PC-9 (cell line): ENCODE measurements around the gene RASL10B. TPM values are rescaled to one million over a fixed set of nuclear protein-coding genes. Genes with fewer than 3 reads are reported as not detected.

Source experiments
- BruUV-seq: library from RNA; stranded (reverse); fragments of 400-500 nt; replicated peaks from 2 replicates; lab custom pipeline; 2021; lab: Mats Ljungman, UMichigan
- CTCF ChIA-PET: fragments of 300-600 bp; sonication (Branson Sonifier 250); formaldehyde crosslinking; loops from one replicate; lab custom pipeline; 2022; ENCODE audit warnings: antibody characterized with exemption; lab: Charles Lee
- POLR2A ChIA-PET: fragments of 300-600 bp; sonication (Branson Sonifier 250); formaldehyde crosslinking; loops from one replicate; lab custom pipeline; 2022; ENCODE audit warnings: antibody characterized with exemption; ENCODE audit not compliant: unreplicated experiment; lab: Charles Lee
- DNase-seq, 2 experiments: peaks; one replicate each; pipeline versions ENCODE4 v3.0.0 to v3.0.0-alpha.2; 2015 to 2022; ENCODE audit warnings: mixed read lengths in 1 of 2
- H2AFZ ChIP-seq: fragments of 200-600 bp; sonication (generic); 2 replicates; pipeline ENCODE4 v1.8.1; 2017; ENCODE audit warnings: antibody characterized with exemption
- H3F3A ChIP-seq: fragments of 200-600 bp; sonication (generic); 2 replicates; pipeline ENCODE4 v1.8.1; 2017; ENCODE audit warnings: antibody characterized with exemption, mild to moderate bottlenecking, low read depth; ENCODE audit not compliant: insufficient read depth
- H3K27ac ChIP-seq: fragments of 200-600 bp; sonication (generic); 2 replicates; pipeline ENCODE4 v1.6.1; 2016; ENCODE audit warnings: mixed run types
- H3K27me3 ChIP-seq: fragments of 200-600 bp; sonication (generic); 2 replicates; pipeline ENCODE4 v1.6.1; 2016; ENCODE audit warnings: low read depth, mixed run types; ENCODE audit not compliant: insufficient read depth
- H3K36me3 ChIP-seq: fragments of 200-600 bp; sonication (generic); 2 replicates; pipeline ENCODE4 v1.6.1; 2016; ENCODE audit warnings: low read depth, mixed run types
- H3K4me1 ChIP-seq: fragments of 200-600 bp; sonication (generic); replicated peaks from 2 replicates; pipeline ENCODE4 v1.6.1; 2016; ENCODE audit warnings: mixed run types; ENCODE audit not compliant: insufficient read depth
- H3K4me2 ChIP-seq: fragments of 200-600 bp; sonication (generic); 2 replicates; pipeline ENCODE4 v1.6.1; 2017; ENCODE audit warnings: mixed run types
- H3K4me3 ChIP-seq: fragments of 200-600 bp; sonication (generic); 2 replicates; pipeline ENCODE4 v1.6.1; 2016; ENCODE audit warnings: mixed run types
- H3K79me2 ChIP-seq: fragments of 200-600 bp; sonication (generic); 2 replicates; pipeline ENCODE4 v1.6.1; 2017; ENCODE audit warnings: low read depth, mixed run types
- H3K9me2 ChIP-seq: fragments of 200-600 bp; sonication (generic); 2 replicates; pipeline ENCODE4 v1.8.1; 2017; ENCODE audit warnings: mild to moderate bottlenecking; ENCODE audit not compliant: insufficient read depth
- H3K9me3 ChIP-seq: fragments of 200-600 bp; sonication (generic); 2 replicates; pipeline ENCODE4 v1.8.1; 2016; ENCODE audit warnings: low read depth; ENCODE audit not compliant: insufficient read depth
- H4K20me1 ChIP-seq: fragments of 200-600 bp; sonication (generic); 2 replicates; pipeline ENCODE4 v1.8.1; 2017; ENCODE audit not compliant: insufficient read depth
- EZH2 ChIP-seq: fragments of 200-600 bp; sonication (generic); IDR thresholded peaks from 2 replicates; pipeline ENCODE4 v1.8.0; 2017; ENCODE audit warnings: antibody characterized with exemption, low read depth
- intact Hi-C: fragments of 100-400 bp; cut with micrococcal nuclease; formaldehyde crosslinking; loops from one replicate; pipeline ENCODE4 v1.10.0; 2022; ENCODE audit not compliant: unreplicated experiment
- total RNA-seq: library from RNA; stranded (reverse); gene quantifications from 2 replicates; pipeline ENCODE4 v1.2.3, GENCODE V29; 2021
- TF ChIP-seq, protein P1 (sequence below): fragments of 200-600 bp; sonication (generic); conservative IDR thresholded peaks from 2 replicates; pipeline ENCODE4 v1.6.1; 2017; ENCODE audit warnings: mixed run types, antibody characterized with exemption, mild to moderate bottlenecking, moderate library complexity

The RASL10B gene
- total RNA-seq, 1 experiment from 2014 or later, result 0.11 TPM

DNA sequence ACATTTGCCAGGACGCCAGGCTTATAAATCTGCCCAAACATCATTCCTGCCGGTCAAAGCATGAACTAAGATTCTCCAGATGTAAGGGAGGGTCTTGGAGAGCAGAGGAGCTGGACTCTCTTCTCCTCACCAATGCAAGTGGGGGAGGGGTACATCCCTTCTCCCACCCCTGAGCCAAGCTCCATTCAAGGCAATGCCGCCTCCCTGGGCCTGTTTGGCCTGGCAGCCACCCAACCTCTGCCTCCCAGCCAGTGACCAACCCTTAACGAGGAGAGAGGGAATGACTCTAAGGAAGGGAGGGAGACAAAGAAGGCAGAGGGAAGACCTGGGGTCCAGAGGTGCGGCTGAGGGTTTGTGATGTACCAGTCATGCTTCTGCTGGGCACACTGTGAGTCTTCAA is 43.1 kb downstream of the RASL10B start:
- intact Hi-C loops, result no loop called here

DNA sequence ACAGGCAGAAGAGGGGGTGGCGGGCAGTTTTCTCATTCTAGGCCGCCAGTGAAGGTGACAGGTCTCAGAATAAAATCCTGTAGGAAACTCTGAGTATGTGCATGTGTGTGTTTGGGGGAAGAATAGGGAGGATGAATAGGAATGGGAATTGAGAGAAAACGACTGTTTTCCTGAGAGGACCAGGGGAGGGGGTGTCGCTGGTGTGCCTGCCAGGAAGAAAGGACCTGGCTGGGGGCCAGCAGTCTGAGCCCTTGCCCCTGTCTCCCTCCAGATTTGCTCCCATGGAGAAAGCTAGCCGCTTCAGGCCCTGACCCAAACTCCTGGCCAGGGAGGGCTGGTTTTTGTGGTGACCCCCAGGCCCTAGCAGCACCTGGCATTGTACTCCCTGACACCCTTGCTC is 43.6 kb downstream of the RASL10B start:
- Histone ChIP-seq H3K9me3 (no peaks in the 10 kb centered on the region), H3K27me3 (peaks cover 12% of the 10 kb centered on the region), H4K20me1 (no peaks in the 10 kb centered on the region), H3K79me2 (no peaks in the 10 kb centered on the region), H3K9me2 (no peaks in the 10 kb centered on the region), H2AFZ (no peak overlapping the region), H3K4me3 (no peak overlapping the region), H3K4me1 (peaks cover 27% of the 10 kb centered on the region), H3F3A (peaks cover 22% of the 10 kb centered on the region; the same call in 1 of the 2 replicates), H3K27ac (no peak overlapping the region), H3K36me3 (no peaks in the 10 kb centered on the region), H3K4me2 (no peak overlapping the region)
- TF ChIP-seq EZH2, result no peak
- POLR2A ChIA-PET, result no interaction called here
- DNase-seq, result no peak
- CTCF ChIA-PET, result no interaction called here
- intact Hi-C loops, result no loop called here
- BruUV-seq, result no TSS peak

More for the DNA sequence above, 43.1 kb downstream of the RASL10B start:
- DNase-seq, result no peak
- ChIA-PET CTCF (no interaction called here), POLR2A (interaction anchor here (0.5 kb wide), 1 partner anchor 34 kb away, joined by 3 read pairs; no protein-coding TSS in a partner anchor)
- TF ChIP-seq, protein P1, sequence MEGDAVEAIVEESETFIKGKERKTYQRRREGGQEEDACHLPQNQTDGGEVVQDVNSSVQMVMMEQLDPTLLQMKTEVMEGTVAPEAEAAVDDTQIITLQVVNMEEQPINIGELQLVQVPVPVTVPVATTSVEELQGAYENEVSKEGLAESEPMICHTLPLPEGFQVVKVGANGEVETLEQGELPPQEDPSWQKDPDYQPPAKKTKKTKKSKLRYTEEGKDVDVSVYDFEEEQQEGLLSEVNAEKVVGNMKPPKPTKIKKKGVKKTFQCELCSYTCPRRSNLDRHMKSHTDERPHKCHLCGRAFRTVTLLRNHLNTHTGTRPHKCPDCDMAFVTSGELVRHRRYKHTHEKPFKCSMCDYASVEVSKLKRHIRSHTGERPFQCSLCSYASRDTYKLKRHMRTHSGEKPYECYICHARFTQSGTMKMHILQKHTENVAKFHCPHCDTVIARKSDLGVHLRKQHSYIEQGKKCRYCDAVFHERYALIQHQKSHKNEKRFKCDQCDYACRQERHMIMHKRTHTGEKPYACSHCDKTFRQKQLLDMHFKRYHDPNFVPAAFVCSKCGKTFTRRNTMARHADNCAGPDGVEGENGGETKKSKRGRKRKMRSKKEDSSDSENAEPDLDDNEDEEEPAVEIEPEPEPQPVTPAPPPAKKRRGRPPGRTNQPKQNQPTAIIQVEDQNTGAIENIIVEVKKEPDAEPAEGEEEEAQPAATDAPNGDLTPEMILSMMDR, result no peak
- TF ChIP-seq EZH2, result no peak
- Histone ChIP-seq H3K4me2 (no peak overlapping the region), H4K20me1 (no peaks in the 10 kb centered on the region), H3K9me2 (no peaks in the 10 kb centered on the region), H3K4me1 (peaks cover 27% of the 10 kb centered on the region), H3K9me3 (no peaks in the 10 kb centered on the region), H3K27me3 (peaks cover 12% of the 10 kb centered on the region), H3K4me3 (no peak overlapping the region), H3K27ac (no peak overlapping the region), H2AFZ (no peak overlapping the region), H3F3A (peaks cover 22% of the 10 kb centered on the region; the same call in 1 of the 2 replicates), H3K36me3 (no peaks in the 10 kb centered on the region), H3K79me2 (no peaks in the 10 kb centered on the region)
- BruUV-seq, result no TSS peak

DNA sequence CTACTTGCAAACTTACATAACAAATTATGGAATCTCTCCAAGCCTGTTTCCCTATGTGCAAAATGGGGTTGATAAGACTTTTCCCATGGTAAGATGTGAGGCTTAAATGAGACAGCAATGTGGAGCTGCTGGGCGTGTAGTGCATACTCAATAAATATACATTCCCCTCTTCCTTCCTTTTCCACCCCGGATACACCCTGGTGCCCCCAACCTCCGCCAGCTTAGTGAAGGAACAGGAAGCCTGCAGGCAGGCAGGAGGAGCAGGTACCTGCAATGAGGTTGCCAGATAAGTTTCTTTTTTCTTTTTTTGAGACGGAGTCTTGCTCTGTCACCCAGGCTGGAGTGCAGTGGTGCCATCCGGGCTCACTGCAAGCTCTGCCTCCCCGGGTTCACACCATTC is 44.1 kb downstream of the RASL10B start:
- Histone ChIP-seq H2AFZ (no peak overlapping the region), H3K4me1 (peaks cover 27% of the 10 kb centered on the region), H3K9me2 (no peaks in the 10 kb centered on the region), H3K79me2 (no peaks in the 10 kb centered on the region), H3F3A (peaks cover 22% of the 10 kb centered on the region; the same call in 1 of the 2 replicates), H4K20me1 (no peaks in the 10 kb centered on the region), H3K4me2 (no peak overlapping the region), H3K27ac (no peak overlapping the region), H3K9me3 (no peaks in the 10 kb centered on the region), H3K4me3 (no peak overlapping the region), H3K36me3 (no peaks in the 10 kb centered on the region), H3K27me3 (peaks cover 12% of the 10 kb centered on the region)
- DNase-seq, result no peak
- BruUV-seq, result no TSS peak
- intact Hi-C loops, result no loop called here
- ChIA-PET POLR2A (no interaction called here), CTCF (no interaction called here)
- TF ChIP-seq EZH2, result no peak
- TF ChIP-seq, protein P1, result no peak

DNA sequence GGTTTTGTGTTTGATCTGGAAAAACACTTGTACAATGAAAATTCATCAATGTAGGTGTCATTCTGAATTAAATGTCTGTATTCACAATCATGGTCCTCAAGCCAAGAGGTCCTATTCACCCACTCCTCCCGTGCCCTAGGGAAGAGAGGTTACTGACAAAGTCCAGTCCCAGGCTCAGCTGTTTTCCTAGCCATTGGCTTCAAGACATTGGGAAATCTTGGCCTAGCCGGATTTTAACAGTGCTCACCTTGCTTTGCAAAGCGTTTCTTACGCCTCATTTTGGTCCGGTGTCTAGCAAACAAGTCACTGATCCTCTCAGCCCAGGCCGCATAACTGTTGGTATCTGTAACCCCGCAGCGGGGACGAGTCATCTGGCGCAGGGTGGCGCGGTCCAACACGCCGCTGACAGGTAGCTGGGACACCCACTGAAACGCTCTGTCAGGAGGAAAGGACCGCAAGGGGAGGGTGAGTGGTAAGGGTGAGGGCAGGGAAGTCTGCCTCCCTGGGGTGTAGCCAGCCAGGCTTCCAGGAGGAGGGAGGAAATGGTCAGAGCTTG is 47.3 kb downstream of the RASL10B start:
- Histone ChIP-seq H3K27me3 (no peaks in the 10 kb centered on the region; the same call in 1 of the 2 replicates), H3K79me2 (no peaks in the 10 kb centered on the region), H3K4me3 (no peak overlapping the region), H3K4me2 (peak overlapping the region; percentile 29), H3K9me3 (no peaks in the 10 kb centered on the region), H3K27ac (peak overlapping the region; percentile 41; the same call in 1 of the 2 replicates), H3K4me1 (peaks cover 43% of the 10 kb centered on the region), H4K20me1 (no peaks in the 10 kb centered on the region), H2AFZ (no peak overlapping the region), H3K36me3 (no peaks in the 10 kb centered on the region), H3F3A (peaks cover 32% of the 10 kb centered on the region; the same call in 1 of the 2 replicates), H3K9me2 (no peaks in the 10 kb centered on the region)
- TF ChIP-seq, protein P1, result no peak
- TF ChIP-seq EZH2, result no peak
- intact Hi-C loops, result no loop called here
- POLR2A ChIA-PET, result no interaction called here
- no peak for DNase-seq
- CTCF ChIA-PET, result no interaction called here
- no TSS peak for BruUV-seq
